ENCODE results near the gene CELF4.

Gene CELF4

DNA sequence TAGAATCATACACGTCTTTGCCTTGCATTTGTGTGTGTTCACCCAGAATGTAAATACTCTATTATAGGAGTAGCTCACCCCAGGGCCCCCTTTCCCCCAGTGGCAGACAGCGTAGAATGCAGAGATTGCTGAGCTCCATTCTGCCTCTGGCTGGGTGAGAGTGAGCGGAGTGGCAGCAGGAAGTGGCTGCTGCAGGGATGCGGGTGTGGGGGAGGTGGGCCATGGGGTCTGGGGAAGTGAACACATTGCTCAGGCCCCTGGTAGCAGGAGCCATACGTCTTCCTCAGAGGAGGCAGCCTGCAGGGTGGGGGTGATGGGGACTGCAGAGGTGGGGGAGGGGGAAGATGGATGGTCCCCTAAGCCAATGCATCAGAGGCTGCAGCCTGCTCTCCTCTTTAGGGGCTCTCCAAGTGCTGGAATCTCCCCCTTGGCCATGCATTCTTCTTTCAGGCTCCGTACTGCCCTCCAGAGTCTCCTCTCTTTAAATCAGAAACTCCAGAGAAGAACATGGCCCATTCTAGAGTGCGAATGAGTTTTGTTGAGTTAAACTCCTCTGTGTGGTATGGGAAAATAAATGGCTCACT lies 72.2 kb downstream of the CELF4 start:
- DNase-seq (ENCODE audit: low spot score), result no peak

GRCh38 chr18:37492952-37493351 lies 72.6 kb downstream of the CELF4 start:
- no peak for DNase-seq (ENCODE audit: low spot score)

GRCh38 chr18:37491526-37491925 lies 74.1 kb downstream of the CELF4 start:
- DNase-seq (ENCODE audit: low spot score), result no peak

DNA sequence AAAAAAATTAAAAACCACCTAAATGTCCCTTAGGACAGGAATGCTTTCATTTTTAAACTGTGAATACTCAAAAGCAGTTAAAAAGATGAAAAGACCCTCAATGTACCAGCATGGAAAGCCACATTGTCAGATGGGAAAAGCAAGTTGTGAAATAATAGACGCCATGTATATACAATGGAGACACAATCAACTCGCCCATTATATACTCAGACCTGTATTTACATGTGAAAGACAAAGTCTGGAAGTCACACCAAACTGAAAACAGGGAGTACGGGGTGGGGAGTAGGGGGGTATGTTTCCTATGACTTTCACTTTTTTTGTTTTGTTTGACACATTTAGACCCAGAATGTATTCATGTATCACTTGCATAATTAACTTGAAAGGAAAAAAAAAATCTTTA lies 75.6 kb downstream of the CELF4 start:
- no peak for DNase-seq (ENCODE audit: low spot score)

GRCh38 chr18:37489011-37489410 lies 76.6 kb downstream of the CELF4 start:
- peak; percentile 72 for DNase-seq (ENCODE audit: low spot score)

GRCh38 chr18:37487400-37487867 lies 78.2 kb downstream of the CELF4 start:
- DNase-seq (ENCODE audit: low spot score), result no peak

GRCh38 chr18:37486848-37487247 lies 78.8 kb downstream of the CELF4 start:
- DNase-seq (ENCODE audit: low spot score), result no peak

- DNase-seq (ENCODE audit: low spot score), result peak; percentile 80
Observed at GRCh38 chr18:37484983-37485834, 80.4 kb downstream of the CELF4 start.

DNA sequence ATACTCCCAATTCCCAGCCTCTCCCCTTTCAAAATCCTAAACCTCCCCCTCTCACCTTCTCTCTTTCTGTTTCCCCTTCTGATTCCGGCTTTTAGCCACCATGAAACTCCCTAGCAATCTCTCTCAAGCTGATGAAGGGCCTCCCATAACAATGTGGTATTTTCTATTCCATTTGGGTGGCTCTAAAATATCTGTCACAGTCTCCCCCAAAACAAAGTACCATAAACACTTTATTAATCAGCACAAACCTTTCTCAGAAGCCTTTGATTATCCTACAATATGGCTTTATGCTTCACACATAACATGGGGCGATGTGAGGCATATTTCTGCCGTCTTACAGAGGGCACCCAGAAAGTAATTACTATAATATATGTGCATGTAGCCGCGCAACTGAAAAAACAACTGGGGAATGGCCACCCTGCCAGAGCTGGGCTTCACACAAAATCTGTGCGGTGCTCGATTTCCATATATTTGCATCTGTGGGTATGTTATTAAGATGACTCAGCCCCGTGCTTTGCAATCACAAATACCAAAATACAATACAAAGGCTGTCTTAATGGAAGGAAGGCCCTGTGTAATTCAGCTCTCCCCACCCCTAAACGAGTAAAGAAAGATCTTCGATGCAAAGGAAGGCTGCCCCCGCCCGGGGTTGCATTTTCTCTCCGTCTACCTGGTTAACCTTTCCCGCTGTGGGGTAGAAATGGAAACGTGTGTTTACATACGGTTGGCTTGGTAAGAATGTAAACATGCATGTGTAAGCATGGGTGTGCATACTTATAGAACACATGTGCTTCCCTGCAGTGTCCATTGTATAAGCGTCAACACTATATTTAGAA lies 81.4 kb downstream of the CELF4 start:
- DNase-seq (ENCODE audit: low spot score), result no peak

DNA sequence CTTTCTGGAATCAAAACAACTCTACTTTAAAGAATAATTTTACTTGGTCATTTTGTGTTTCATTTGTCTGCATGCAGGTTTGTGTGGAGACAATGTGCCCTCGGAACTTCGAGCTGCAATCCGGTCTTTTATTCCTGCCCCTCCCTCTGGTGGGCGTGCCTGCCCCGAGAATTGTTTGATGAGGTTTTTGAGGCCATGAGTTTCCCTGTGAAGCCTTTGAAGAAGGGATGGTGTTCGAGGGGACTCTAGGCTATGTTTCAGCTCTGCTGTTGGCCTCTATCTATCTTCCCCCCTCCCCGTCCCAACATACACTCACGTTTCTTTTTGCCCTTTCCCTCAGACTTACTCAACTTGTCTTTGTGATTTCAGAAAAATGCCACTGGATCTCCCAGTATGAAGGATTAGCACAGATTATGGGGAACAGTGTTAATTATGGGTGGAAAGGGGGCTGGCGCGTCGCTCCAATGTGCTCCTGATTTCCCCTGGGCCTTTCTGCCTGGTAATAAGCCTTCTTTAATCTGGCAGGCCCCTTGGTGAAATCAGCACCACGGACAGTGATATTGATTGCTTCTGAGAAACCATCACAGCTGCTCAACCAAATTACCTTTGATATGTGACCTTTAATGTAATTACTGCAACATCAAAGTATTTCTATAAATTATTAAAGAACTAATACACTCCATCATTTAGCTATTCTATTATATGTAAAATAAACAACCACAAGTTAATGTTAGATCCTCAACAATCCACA lies 82.2 kb downstream of the CELF4 start:
- peak; percentile 90 for DNase-seq (ENCODE audit: low spot score)

- DNase-seq (ENCODE audit: low spot score), result no peak
Observed at GRCh38 chr18:37482433-37482832, 83.2 kb downstream of the CELF4 start.

GRCh38 chr18:37482002-37482401 lies 83.6 kb downstream of the CELF4 start:
- DNase-seq (ENCODE audit: low spot score), result no peak

- DNase-seq (ENCODE audit: low spot score), result no peak
Observed at GRCh38 chr18:37481491-37481890, 84.1 kb downstream of the CELF4 start.

DNA sequence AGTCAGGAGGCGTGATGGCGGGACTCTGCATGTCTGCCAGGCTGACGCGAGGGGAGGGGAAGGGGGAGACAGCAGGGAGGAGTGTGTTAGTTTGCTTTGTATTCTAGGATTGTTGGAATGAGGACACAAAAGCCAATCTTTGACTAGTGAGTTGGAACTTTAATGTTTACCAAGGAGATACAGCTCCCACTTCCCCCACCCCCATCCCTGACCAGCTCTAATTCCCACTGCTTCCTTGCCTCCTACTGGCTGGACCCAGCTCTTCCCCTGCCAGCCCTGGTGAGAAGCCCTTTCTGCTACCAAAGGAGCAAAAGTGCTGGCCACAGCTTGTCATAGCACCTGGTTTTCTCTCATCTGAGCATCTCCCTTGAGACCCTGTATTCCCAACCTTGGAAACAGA lies 84.5 kb downstream of the CELF4 start:
- no peak for DNase-seq (ENCODE audit: low spot score)

DNA sequence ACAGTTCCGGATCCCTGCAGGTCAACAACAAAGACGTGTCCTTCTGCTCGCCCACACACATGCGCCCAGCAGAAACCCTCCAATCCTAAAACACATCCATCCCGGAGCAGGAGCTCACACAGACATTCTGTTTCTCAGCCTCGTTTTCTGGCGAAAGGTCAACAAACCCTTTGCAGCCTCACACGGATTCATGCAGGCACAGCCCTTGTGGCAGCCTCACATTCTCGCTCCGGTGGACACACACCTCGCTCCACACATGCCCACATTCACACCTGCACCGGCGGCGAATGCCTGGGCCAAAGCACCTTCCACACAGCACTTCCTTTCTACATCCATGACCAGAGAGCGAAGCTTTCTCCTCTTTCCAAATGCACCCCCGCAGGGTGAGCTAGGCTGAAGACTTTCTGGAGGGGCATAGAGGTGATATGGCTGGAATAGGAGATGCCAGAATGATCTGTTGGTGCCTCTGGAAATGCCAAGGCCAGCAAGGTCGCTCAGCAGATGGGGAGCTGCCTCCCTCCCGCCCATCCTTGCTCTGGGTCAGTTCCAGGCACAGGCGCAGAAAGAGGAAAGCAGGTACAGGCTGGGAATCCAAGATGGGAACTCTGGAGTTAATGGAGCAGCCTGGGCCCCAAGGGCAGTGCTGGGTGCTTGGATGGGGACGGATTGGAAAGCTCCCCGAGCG lies 88.8 kb downstream of the CELF4 start:
- no peak for DNase-seq (ENCODE audit: low spot score)

DNA sequence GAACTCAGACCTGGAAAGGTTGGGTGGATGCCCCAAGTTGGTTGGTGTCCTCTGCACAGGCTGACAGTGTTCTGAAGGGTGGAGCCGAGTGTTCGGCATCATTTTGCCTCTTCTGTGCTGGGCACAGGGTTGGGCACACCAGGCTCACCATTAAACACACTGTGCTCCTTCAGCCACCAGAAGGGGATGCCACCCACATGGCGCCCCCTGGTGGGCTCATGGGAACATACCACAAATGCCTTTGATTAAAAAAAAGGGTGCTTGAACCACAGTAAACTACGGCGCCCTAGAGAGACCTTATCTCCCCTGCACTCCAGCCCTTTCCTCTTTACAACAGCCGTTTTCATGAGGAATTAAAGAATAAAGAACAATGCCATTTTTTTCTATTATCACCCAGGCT lies 89.4 kb downstream of the CELF4 start:
- DNase-seq (ENCODE audit: low spot score), result peak; percentile 83

DNA sequence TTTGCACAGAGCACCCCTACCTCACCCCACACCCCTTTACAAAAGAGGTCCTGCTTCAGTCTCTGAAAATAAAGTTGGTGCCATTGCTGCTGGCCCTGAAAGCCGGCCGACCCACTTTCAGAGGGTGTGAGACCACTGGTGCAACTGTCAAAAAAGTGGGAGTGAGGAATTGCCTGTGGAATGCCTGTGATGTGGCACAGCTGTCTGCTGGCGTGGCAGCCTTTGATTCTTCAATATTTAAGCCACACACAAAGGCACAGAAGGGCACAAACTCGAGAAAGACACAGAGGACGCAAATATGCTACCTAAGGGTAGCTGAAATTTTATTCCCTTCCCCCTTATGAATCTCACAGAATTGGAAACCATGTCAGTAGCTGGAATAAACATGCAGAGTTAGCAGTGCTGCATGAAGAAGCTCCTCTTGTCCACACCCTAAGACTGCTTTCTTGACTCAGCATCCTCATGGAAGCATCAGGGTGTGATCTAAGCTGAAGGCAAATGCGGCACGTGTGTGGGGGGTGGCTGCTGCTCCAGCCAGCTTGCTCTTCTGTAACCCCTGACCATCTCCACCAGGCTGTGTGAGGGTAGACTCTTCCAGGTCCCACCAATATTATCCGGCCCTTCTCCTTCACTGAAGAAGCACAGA lies 92.3 kb downstream of the CELF4 start:
- DNase-seq (ENCODE audit: low spot score), result no peak

GRCh38 chr18:37471637-37472036 lies 94.0 kb downstream of the CELF4 start:
- DNase-seq (ENCODE audit: low spot score), result no peak

GRCh38 chr18:37470986-37471385 lies 94.6 kb downstream of the CELF4 start:
- DNase-seq (ENCODE audit: low spot score), result no peak

DNA sequence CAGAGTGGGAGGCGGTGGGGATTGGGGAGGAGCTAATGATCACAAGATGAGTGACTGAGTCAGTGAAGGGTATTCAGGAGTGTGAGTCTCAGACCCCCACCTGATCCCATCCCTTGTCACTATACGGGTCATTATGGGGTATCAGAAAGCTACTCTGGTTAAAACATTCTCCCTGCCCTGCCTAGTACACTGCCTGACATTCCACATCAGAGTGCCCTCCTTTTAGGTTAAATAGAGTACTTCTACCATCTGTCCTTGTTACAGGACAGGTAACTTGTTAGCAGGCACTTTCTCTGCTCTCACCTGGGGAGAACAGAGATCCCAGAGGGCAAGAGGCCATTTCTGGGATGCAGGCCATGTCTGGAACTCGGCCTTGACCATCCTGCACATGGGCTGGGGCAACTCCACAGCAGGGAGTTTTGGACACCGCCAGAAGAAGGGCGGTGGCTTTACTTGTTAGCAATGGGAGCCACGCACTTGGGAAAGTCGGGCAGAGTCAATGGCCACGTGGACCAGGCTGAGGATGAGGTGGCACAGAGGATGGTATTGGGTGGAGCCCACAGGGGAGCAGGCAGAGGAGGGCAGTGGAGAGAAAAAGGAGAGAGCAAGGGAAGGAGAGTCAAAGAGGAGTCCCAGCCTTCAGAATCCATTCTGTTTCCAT lies 98.5 kb downstream of the CELF4 start:
- no peak for DNase-seq (ENCODE audit: low spot score)
